Stimulated activated CD8-positive, alpha-beta memory T cell treated with anti-CD3 and anti-CD28 coated beads, Interleukin-4, amount 100 ng/mL, for 48 hours (primary cell): ENCODE data around the gene INTS7.
"Not testable (repeated sequence)": the region's sequence is repeated elsewhere in the genome, so short reads cannot be mapped to it uniquely, and the experiment has no call there.

Experiments
- DNase-seq: peaks from one replicate; pipeline ENCODE4 v3.0.0-alpha.2; 2020

The INTS7 gene

DNA sequence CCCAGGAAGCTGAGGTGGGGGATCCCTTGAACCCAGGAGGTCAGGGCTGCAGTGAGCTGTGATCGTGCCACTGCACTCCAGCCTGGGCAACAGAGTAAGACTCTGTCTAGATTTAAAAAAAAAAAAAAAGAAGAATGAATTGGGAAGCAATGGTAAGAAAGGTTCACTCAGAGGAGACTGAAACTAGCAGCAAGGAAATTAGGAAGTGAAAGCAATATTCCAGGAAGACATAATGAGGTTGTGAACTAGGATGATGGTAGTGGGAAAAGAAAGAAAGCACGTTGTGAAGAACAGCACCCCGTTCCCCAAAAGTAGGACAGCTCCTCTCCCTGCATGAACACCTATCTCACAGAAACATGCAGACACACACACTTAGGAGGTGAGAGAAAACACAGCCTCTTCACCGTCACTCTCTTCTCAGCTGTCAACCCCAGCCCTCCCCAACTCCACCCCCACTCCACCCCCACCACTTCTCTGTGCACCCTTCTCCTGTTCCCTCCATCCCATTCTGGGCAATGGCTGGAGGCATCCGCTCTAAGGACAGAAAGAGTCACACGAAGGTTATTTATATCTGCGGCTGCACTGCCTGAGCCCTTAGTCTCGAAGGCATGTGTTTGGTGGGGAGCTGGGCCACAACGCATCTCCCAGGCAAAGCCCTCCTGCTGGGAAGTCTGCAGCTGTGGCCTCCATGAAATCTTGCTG lies 103.0 kb downstream of the INTS7 start:
- no peak for DNase-seq

DNA sequence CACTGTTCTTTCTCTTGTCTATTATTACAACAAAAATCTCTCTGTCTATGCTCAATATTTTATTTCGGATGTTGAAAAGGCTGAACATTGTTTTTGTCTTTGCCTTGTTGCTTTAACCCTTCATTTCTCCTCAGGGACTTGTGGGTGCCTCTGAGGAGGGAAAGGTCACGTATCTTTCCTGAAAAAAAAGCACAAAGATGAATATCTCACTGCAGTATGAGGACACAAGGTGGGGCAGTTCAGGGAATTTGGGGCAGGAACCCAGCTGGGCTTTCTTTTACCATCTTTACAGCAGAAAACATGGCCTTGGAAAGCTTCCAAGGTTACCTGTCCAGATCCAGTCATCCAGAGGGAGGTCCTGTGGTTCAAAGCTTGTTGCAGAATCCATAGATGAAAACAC lies 105.7 kb downstream of the INTS7 start:
- no peak for DNase-seq

DNA sequence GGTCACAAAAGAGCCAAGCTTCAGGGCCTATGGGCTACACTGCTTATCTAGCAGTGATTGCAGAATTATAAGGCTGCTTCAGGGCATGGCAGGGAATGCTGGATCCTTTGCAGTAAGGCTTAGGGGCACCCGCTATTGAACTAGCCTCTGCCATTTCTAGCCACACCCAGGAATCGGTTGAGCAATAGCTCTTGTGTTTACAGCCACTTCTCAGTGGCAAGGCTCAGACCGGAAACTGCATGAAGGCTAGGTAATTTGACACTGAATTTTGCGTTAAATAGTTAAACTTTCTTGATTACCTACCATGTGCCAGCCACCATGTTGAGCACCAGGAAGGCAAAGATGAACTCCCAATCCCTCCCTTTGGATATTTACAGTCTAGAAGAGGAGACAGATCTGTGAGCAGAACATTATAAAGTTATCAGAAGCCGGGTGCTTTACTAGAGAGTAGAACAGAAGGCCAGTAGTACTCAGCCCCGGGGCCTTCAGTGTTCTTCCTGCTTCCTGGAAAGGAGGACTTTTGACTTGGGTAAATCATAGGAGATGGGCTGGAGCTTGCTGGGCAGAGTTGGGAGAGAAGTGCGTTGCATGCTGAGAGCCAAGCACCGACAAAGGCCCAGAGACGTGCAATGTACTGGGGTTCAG lies 106.2 kb downstream of the INTS7 start:
- DNase-seq: no peak

DNA sequence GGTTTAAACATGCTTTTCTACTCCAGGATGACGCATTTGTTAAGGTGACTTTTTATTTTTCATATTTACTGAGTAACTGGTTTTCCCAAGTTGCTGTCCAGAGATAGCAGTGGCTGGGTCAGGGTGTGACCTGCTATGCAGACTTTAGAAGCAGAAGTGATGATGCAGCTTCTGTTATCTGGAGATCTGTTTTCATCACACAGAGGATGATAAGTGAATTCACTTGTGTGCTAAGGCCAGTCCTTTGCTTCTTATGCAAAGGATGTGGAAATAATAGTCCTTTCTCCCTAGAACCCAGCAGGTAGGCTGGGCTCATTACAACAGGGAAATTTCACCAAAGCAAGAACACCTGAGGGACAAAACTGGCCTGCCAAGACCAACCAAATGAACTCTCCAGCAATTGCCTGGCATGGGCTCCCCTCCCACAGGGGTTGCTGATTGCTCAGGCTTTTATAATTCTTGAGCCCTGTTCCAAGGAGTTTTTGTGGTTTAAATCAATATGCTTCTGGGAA lies 107.0 kb downstream of the INTS7 start:
- DNase-seq: no peak

DNA sequence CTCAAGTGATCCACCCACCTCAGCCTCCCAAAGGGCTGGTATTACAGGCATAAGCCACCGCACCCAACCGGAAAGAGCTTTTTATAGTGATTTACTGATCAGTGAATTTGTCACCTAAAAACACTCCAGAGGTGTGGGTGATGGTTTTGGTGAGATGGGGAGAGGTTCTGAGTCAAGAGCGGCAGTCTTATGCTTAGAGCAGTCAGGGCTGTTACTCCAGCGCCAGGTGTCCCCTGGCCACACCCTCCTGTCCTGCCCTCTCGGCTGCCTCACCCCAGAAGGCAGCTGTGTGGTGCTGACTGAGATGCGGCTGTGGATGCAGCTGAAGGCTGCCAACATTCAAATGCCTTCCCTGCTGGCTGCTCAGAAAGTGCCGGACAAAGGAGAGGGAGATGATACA lies 110.3 kb downstream of the INTS7 start:
- DNase-seq: no peak

DNA sequence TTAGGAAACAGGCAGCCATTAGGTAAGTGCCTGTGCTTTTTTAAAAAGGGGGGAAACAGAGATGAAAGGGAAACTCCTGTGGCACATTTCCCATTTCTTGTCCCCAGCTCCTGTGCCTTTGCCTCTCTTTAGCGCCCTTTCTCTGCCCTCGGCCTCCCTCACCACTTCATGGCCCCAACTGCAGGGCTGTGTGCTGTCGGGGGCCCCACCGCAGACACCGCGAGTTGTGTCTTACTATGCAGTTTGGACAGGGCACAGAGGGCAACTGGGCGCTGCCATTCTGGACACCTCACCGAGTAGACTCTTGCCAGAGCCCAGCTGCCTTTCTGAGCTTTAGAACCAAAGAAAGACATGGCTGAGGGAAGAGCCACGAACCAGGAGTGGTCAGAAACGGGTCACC lies 111.1 kb downstream of the INTS7 start:
- no peak for DNase-seq

GRCh38 chr1:211923095-211923494 lies 112.3 kb downstream of the INTS7 start:
- no peak for DNase-seq

GRCh38 chr1:211921579-211922095 lies 113.7 kb downstream of the INTS7 start:
- no peak for DNase-seq

DNA sequence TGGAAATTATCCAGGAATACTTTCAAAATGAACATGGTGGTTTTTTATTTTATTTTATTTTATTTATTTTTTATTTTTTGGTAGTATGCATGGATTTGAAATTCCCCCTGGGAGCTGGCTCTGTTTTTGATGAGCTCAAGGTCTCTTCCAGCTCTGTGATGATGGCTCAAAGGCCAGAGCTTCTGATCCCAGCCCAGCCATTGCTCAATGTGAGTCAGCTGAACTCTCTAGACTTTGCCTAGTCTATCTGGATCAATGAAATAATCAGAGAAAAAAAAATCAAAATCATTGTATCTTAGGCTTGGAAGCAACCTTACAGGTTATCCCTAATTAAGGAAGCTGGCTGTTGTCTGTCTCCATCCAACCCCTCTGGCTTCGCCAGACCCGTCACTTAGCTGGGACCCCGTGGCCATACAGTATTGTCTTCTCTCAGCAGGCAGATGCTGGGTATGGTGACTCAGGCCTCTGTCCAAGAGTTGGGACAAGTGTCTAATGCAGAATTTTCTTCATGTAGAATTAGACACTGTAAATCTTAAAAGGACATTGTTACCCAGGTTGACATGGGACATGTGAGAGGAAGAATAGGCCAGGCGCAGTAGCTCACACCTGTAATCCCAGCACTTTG lies 114.6 kb downstream of the INTS7 start:
- DNase-seq: no peak

GRCh38 chr1:211920141-211920572 lies 115.2 kb downstream of the INTS7 start:
- no peak for DNase-seq

DNA sequence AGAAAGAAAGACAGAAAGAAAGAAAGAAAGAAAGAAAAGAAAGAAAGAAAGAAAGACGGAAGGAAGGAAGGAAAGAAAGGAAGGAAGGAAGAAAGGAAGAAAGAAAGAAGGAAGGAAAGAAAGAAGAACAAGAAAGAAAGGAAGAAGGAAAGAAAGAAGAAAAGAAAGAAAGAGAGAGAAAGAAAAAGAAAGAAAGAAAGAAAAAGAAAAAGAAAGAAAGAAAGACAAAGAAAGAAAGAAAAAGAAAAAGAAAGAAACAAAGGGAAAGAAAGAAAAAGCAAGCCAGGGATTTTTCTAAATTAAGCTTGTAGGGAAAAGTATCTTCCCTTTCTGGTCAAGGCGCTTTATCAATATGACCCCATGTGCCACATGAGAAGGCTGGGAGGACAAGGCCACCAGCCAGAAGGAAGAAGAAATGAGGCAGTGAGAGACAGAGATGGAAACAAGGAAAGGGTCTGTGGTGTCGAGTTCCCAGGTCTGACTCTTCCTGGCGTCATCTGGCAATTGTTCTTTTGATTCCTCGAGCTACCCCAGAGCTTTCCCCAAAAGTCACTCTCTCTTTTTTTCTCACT lies 116.4 kb downstream of the INTS7 start:
- DNase-seq: no peak

DNA sequence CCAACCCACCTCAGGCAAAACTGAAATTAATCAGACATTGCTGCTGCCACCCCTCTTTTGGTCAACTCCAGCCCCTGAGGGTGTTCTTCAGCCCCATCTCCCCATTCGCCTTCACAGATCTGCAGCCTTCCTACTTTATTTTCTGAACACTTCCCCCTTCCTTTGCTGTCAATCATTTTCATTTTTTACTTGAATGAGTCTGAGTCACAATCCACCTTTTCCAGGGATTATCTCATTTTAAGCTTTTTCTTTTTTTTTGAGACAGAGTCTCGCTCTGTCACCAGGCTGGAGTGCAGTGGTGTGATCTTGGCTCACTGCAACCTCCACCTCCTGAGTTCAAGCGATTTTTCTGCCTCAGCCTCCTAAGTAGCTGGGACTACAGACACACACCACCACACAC lies 118.9 kb downstream of the INTS7 start:
- DNase-seq: not testable (repeated sequence)

- DNase-seq: no peak
Observed at GRCh38 chr1:211915924-211916323, 119.4 kb downstream of the INTS7 start.

- no peak for DNase-seq
Observed at GRCh38 chr1:211912844-211913432, 122.4 kb downstream of the INTS7 start.

- DNase-seq: no peak
Observed at GRCh38 chr1:211912038-211912437, 123.3 kb downstream of the INTS7 start.

GRCh38 chr1:211910913-211911485 lies 124.4 kb downstream of the INTS7 start:
- DNase-seq: no peak

DNA sequence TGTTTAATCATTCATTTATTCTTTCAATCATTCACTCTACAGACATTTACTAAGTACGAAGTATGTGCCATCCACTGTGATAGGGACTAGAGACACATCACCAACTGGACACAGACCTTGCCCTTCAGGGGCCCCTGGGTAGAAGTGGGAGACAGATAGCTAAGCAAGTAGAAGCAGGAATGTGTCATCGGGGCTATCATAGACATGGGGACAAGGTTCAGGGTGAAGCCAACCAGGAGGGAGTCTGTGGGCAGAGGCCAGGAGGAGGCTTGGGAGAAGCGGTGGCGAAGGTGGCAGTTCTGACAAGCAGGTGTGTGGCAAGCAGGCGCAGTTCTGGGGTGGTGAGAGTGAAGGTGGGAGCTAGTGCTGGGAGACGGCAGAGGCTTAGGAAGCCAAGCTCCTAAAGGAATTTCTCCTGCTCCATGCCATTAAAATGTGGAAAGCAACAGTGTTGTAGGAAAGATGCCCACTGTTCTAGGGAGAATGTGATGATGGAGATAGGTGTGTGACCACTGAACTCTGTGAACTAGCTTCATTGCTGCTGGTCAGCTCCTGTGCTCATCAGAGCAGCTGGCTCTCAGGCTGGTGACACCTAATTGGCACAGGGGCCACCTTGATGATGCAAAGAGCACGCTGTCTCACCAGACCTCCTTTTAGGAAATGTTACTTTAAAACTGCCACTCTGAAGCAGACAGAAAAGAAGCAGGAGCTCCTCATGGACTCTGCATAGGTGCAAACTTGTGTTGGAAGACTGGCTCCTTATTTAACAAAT lies 125.1 kb downstream of the INTS7 start:
- DNase-seq: no peak

DNA sequence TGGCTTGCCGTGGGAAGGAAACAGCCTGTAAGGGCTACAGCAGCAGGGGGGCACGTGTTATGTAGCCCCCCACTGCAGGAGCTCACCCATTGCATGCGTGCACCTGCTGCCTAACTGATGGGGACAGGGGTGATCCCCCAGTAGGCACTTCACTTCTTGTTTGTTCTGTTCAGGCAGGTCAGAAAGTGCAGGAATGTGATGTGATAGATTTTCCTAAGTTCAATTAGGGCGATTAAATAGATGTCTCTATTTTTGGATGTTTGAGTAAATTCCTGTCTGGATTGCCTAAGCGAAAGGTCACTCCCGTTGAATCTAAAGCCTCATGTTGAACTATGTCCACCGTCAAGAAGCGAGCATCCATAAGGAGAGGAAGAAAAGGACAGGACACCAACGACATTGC lies 126.0 kb downstream of the INTS7 start:
- DNase-seq: no peak

- DNase-seq: no peak
Observed at GRCh38 chr1:211908951-211909350, 126.4 kb downstream of the INTS7 start.

GRCh38 chr1:211908453-211908852 lies 126.9 kb downstream of the INTS7 start:
- no peak for DNase-seq

DNA sequence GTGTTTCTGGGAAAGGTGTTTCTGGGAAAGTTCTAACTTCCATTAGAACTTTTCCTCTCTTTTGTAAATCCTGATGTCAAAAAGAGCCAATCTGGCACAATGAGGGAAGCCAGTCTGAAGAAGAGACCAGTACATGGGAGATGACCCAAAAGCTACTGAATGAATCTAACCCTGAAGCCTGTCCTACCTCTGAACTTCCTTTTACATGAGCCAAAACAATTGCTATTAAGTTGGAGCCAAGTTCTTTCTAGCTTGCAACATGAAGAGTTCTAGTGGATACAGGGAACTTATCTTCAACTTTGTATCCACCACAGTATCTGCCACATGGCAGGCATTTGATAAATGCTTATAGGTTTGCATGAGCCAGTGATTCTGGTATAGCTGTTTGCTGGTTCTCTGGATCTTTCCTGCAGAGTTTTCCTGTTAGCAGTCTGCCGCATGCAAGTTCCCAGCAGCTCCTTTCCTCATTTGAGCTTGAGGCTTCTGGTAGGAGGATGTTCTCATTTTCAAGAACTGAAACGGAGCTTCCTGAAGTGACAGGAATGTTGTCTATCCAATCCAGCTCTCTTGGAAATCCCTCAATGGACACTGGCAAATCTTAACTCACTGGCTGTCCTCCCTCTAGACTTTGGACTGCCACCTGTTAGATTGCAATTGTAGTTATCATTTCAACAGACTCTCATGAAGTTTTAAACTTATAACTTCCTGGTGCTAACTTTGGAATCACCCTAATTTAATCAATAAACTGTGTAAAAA lies 131.7 kb downstream of the INTS7 start:
- no peak for DNase-seq
